Glutamatergic neuron (in vitro differentiated cells): ENCODE results near the gene FOXN1. TPM values are rescaled to one million over a fixed set of nuclear protein-coding genes. Genes with fewer than 3 reads are reported as not detected.

Experiments used
- DNase-seq: peaks from one replicate; pipeline ENCODE4 v3.0.0; 2022
- H3K27ac Mint-ChIP-seq: one replicate; pipeline ENCODE4 v1.8.0; 2020; ENCODE audit warnings: mild to moderate bottlenecking, mixed read lengths, inconsistent platforms; ENCODE audit not compliant: unreplicated experiment
- H3K27me3 Mint-ChIP-seq: one replicate; pipeline ENCODE4 v1.8.0; 2020; ENCODE audit warnings: mild to moderate bottlenecking, moderate library complexity, mixed read lengths, inconsistent platforms; ENCODE audit not compliant: unreplicated experiment
- H3K36me3 Mint-ChIP-seq: one replicate; pipeline ENCODE4 v1.8.0; 2020; ENCODE audit warnings: mild to moderate bottlenecking, mixed read lengths, inconsistent platforms; ENCODE audit not compliant: unreplicated experiment
- H3K4me1 Mint-ChIP-seq: one replicate; pipeline ENCODE4 v1.8.0; 2020; ENCODE audit warnings: mild to moderate bottlenecking, low read depth, mixed read lengths, inconsistent platforms; ENCODE audit not compliant: unreplicated experiment
- H3K4me3 Mint-ChIP-seq: one replicate; pipeline ENCODE4 v1.8.0; 2020; ENCODE audit warnings: mild to moderate bottlenecking, mixed read lengths, inconsistent platforms; ENCODE audit not compliant: unreplicated experiment
- H3K9me3 Mint-ChIP-seq: one replicate; pipeline ENCODE4 v1.8.0; 2020; ENCODE audit warnings: mild to moderate bottlenecking, moderate library complexity, mixed read lengths, inconsistent platforms; ENCODE audit not compliant: unreplicated experiment
- CTCF ChIP-seq: fragments of 200-600 bp; sonication (generic); IDR thresholded peaks from one replicate; pipeline ENCODE4 v1.5.0; 2021; ENCODE audit not compliant: partially characterized antibody, unreplicated experiment
- total RNA-seq: library from RNA; stranded (reverse); fragmentation: NEBNext Ultra II Directional; extraction: Animal tissue kit (Norgen Biotek cat#: 25700); gene quantifications from one replicate; pipeline ENCODE4 v1.2.1, GENCODE V29; 2021; ENCODE audit not compliant: unreplicated experiment

FOXN1 gene
- total RNA-seq, 1 donor from 2014 or later: not detected

DNA sequence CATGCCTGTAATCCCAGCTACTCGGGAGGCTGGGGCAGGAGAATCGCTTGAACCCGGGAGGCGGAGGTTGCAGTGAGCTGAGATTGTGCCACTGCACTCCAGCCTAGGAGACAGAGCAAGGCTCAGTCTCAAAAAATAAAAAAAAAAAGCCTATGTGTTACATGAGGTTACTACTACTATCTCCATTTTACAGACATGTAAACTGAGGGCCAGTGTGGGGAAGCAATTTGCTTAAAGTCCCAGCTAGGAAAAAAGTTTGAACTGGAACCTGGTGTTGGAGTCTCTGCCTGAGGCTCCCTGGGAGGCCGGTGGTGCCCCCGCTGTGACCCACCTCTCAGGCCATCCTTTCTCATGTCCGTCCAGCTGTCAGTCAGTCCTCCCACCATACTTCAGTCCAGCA is 28.2 kb upstream of the FOXN1 start:
- H3K4me3 Mint-ChIP-seq: no peak overlapping the region
- H3K27ac Mint-ChIP-seq: no peak overlapping the region
- H3K36me3 Mint-ChIP-seq: no peaks in the 10 kb centered on the region
- H3K4me1 Mint-ChIP-seq: no peaks in the 10 kb centered on the region
- no peak for DNase-seq
- peaks cover 8% of the 10 kb centered on the region for H3K27me3 Mint-ChIP-seq
- no peak for TF ChIP-seq CTCF
- no peaks in the 10 kb centered on the region for H3K9me3 Mint-ChIP-seq

DNA sequence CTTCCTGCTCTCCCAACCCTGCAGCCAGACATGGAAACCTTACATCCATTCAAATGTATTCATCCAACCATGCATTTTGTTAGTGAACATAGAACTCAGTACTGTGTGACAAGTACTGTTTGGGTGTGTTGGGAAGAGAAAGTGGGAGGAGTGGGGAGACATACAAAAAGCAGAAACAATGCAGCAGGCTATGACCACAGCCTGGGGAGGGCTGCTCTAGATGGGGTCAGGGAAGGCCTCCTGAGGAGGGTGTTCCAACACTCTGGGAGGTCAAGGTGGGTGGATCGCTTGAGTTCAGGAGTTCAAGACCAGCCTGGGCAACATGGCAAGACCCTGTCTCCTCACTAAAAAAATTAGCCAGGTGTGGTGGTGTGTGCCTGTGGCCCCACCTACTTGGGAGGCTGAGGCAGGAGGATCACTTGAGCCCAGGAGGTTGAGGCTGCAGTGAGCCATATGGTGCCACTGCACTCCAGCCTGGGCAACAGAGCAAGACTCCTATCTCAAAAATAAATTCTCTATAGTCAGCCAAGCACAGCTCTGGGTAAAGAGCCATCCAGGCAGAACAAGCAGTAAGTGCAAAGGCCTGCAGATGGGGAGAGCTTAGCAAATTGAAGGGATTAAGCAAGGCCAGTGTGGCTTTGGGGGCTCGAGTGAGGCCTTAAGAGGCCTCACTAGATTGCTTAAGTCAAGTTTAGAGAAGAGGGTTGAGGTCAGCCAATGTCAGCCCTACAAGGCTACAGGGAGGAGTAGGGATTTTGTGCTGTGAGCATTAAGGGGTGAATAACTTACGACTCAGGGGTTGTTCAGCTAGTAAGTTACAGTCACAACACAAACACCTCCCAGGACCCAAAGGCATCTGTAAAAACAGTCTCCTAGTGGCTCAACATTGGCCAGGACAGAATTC is 27.2 kb upstream of the FOXN1 start:
- H3K4me1 Mint-ChIP-seq: no peaks in the 10 kb centered on the region
- H3K36me3 Mint-ChIP-seq: no peaks in the 10 kb centered on the region
- H3K27ac Mint-ChIP-seq: no peak overlapping the region
- TF ChIP-seq CTCF: no peak
- DNase-seq: no peak
- H3K4me3 Mint-ChIP-seq: no peak overlapping the region
- H3K27me3 Mint-ChIP-seq: peaks cover 8% of the 10 kb centered on the region
- H3K9me3 Mint-ChIP-seq: no peaks in the 10 kb centered on the region

DNA sequence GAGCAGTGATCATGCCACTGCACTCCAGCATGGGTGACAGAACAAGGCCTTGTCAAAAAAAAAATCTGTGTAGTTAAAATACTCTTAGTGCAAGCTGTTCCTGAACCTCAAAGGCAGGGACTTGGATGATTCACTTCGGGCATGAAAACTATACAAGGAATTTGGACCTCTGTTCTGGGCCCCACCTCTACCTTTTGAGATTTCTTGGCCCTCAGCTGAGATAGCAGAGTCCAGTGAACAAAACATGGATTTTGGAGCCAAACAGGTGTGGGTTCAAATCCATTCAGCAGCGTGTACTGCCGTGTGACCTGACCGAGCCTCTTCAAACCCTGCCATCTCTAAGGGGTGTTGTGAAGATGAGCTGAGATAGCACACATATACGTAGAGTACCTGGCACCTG is 25.9 kb upstream of the FOXN1 start:
- Mint-ChIP-seq H3K4me3 (no peak overlapping the region), H3K27me3 (peaks cover 8% of the 10 kb centered on the region), H3K27ac (no peak overlapping the region), H3K4me1 (no peaks in the 10 kb centered on the region), H3K9me3 (peaks cover 4% of the 10 kb centered on the region), H3K36me3 (no peaks in the 10 kb centered on the region)
- no peak for DNase-seq
- TF ChIP-seq CTCF: no peak

GRCh38 chr17:28480799-28481571 is 25.2 kb upstream of the FOXN1 start:
- Mint-ChIP-seq H3K27me3 (peaks cover 8% of the 10 kb centered on the region), H3K4me1 (no peaks in the 10 kb centered on the region), H3K9me3 (peaks cover 4% of the 10 kb centered on the region), H3K27ac (no peak overlapping the region), H3K4me3 (no peak overlapping the region), H3K36me3 (no peaks in the 10 kb centered on the region)
- TF ChIP-seq CTCF: no peak
- no peak for DNase-seq
